Esophagus muscularis mucosa (tissue), 4 donors: ENCODE results near the gene PIGU.

Source experiments
- CTCF ChIP-seq, 3 experiments: fragments of 200-600 bp in 2 of 3; fragments of 450-650 bp in 1 of 3; sonication (generic) in 2 of 3; IDR thresholded peaks; one replicate each; pipeline ENCODE4 v1.5.1; 2017 to 2019; ENCODE audit warnings: antibody characterized with exemption in 3 of 3, mild to moderate bottlenecking in 2 of 3, moderate library complexity in 1 of 3
- EP300 ChIP-seq: sonication (generic); formaldehyde crosslinking; IDR thresholded peaks from one replicate; pipeline ENCODE4 v1.6.1; 2017; ENCODE audit warnings: antibody characterized with exemption
- POLR2A ChIP-seq: fragments of 450-650 bp; IDR thresholded peaks from one replicate; pipeline ENCODE4 v1.6.1; 2017; ENCODE audit warnings: antibody characterized with exemption, moderate library complexity, mild to moderate bottlenecking, low read depth
- POLR2AphosphoS5 ChIP-seq, 2 donors: sonication (generic); formaldehyde crosslinking; IDR thresholded peaks; one replicate each; pipeline ENCODE4 v1.6.1; 2017; ENCODE audit warnings: antibody characterized with exemption in 2 of 2

- TF ChIP-seq POLR2A (no peak), CTCF (IDR thresholded peaks at IDR 0.05) (peak; percentile 20 to 37 (median 34)), EP300 (no peak), POLR2AphosphoS5 (IDR thresholded peaks at IDR 0.05) (peak; percentile 87 to 94)
Observed at GRCh38 chr20:34676642-34677373, at the start of gene PIGU.
